SK-N-SH (cell line): Measurements from ENCODE around the gene RPS6KL1. TPM values are rescaled to one million over a fixed set of nuclear protein-coding genes. Genes with fewer than 3 reads are reported as not detected.

Source experiments
- CTCF ChIA-PET: fragments of 300-600, 350-600 bp; formaldehyde crosslinking; extraction: SDS; loops from one replicate; lab custom pipeline; 2021; lab: Yijun Ruan, JAX
- POLR2A ChIA-PET: fragments of 350-600 bp; sonication (Branson Sonifier 250); formaldehyde crosslinking; extraction: SDS; loops from one replicate; lab custom pipeline; 2020; ENCODE audit warnings: antibody characterized with exemption, inconsistent platforms; lab: Yijun Ruan, JAX
- DNase-seq: peaks from one replicate; pipeline ENCODE4 v3.0.0; 2012
- H2AFZ ChIP-seq: fragments of 200-600 bp; sonication (generic); 2 replicates; pipeline ENCODE4 v1.8.1; 2016; ENCODE audit warnings: antibody characterized with exemption, mild to moderate bottlenecking, low read depth
- H3F3A ChIP-seq: fragments of 200-600 bp; sonication (generic); replicated peaks from 2 replicates; pipeline ENCODE3; 2016; ENCODE audit warnings: antibody characterized with exemption, mild to moderate bottlenecking; ENCODE audit not compliant: insufficient read depth
- H3K27ac ChIP-seq, 2 experiments: fragments of 200-500 bp in 1 of 2; fragments of 200-600 bp in 1 of 2; sonication (Bioruptor generic) in 1 of 2; sonication (generic), shearing (Covaris generic) in 1 of 2; 2 replicates each; pipeline versions ENCODE4 v1.5.1 to v1.6.1; 2014 to 2016; ENCODE audit warnings: low read depth in 2 of 2, inconsistent platforms in 1 of 2, low read length in 1 of 2, mild to moderate bottlenecking in 1 of 2, mixed read lengths in 1 of 2
- H3K27me3 ChIP-seq: fragments of 200-600 bp; sonication (generic), shearing (Covaris generic); 2 replicates; pipeline ENCODE4 v1.6.1; 2016; ENCODE audit warnings: mixed run types; ENCODE audit not compliant: insufficient read depth
- H3K36me3 ChIP-seq, 2 experiments: fragments of 200-500 bp in 1 of 2; fragments of 200-600 bp in 1 of 2; sonication (Bioruptor generic) in 1 of 2; sonication (generic) in 1 of 2; replicated peaks in 1 of 2; 2 replicates each; pipeline versions ENCODE3 to v1.5.1; 2014 to 2016; ENCODE audit warnings: low read length in 1 of 2, mild to moderate bottlenecking in 1 of 2; ENCODE audit not compliant: insufficient read depth in 2 of 2, control insufficient read depth in 1 of 2
- H3K4me1 ChIP-seq, 2 experiments: fragments of 200-500 bp in 1 of 2; fragments of 200-600 bp in 1 of 2; sonication (Bioruptor generic) in 1 of 2; sonication (generic), shearing (Covaris generic) in 1 of 2; 2 replicates each; pipeline versions ENCODE4 v1.5.1 to v1.6.1; 2014 to 2016; ENCODE audit warnings: low read depth in 1 of 2, low read length in 1 of 2, mixed run types in 1 of 2; ENCODE audit not compliant: insufficient read depth in 2 of 2, control insufficient read depth in 1 of 2
- H3K4me2 ChIP-seq: fragments of 200-600 bp; sonication (generic), shearing (Covaris generic); 2 replicates; pipeline ENCODE4 v1.6.1; 2017; ENCODE audit warnings: mixed run types
- H3K4me3 ChIP-seq, 2 experiments: fragments of 200-500 bp in 1 of 2; fragments of 200-600 bp in 1 of 2; sonication (Bioruptor generic) in 1 of 2; sonication (generic), shearing (Covaris generic) in 1 of 2; 2 replicates each; pipeline versions ENCODE4 v1.5.1 to v1.8.1; 2014 to 2016; ENCODE audit warnings: low read depth in 2 of 2, inconsistent platforms in 1 of 2, low read length in 1 of 2, mild to moderate bottlenecking in 1 of 2, mixed read lengths in 1 of 2, moderate library complexity in 1 of 2
- H3K79me2 ChIP-seq: fragments of 200-600 bp; sonication (generic); 2 replicates; pipeline ENCODE4 v1.8.1; 2017; ENCODE audit warnings: mild to moderate bottlenecking; ENCODE audit not compliant: insufficient read depth
- H3K9ac ChIP-seq: fragments of 200-600 bp; sonication (generic); 2 replicates; pipeline ENCODE4 v1.6.1; 2017; ENCODE audit warnings: mixed run types
- H3K9me2 ChIP-seq: fragments of 200-600 bp; sonication (generic); 2 replicates; pipeline ENCODE4 v1.6.1; 2017; ENCODE audit warnings: mixed run types
- H3K9me3 ChIP-seq: fragments of 200-600 bp; sonication (generic); 2 replicates; pipeline ENCODE4 v1.6.1; 2017; ENCODE audit warnings: mixed run types, mild to moderate bottlenecking, moderate library complexity
- H4K20me1 ChIP-seq: fragments of 200-600 bp; sonication (generic); 2 replicates; pipeline ENCODE4 v1.6.1; 2017; ENCODE audit warnings: mild to moderate bottlenecking, mixed run types; ENCODE audit not compliant: insufficient read depth
- CHD2 ChIP-seq: fragments of 150-350 bp; IDR thresholded peaks from 2 replicates; pipeline ENCODE4 v1.6.1; 2018; ENCODE audit warnings: low read length; ENCODE audit not compliant: partially characterized antibody
- EP300 ChIP-seq, 2 experiments: IDR thresholded peaks; 2 replicates each; pipeline versions ENCODE4 v1.4.0 to v1.6.1; 2012; ENCODE audit warnings: borderline replicate concordance in 1 of 2, low read depth in 1 of 2, low read length in 1 of 2
- FOSL2 ChIP-seq: IDR thresholded peaks from 2 replicates; pipeline ENCODE4 v1.4.0; 2012; ENCODE audit warnings: low read depth, mild to moderate bottlenecking, moderate library complexity, borderline replicate concordance
- FOXM1 ChIP-seq: IDR thresholded peaks from 2 replicates; pipeline ENCODE4 v1.4.0; 2012; ENCODE audit warnings: low read depth, mild to moderate bottlenecking
- GABPA ChIP-seq: IDR thresholded peaks from 2 replicates; pipeline ENCODE4 v1.4.0; 2012; ENCODE audit warnings: low read depth, mild to moderate bottlenecking
- GATA2 ChIP-seq: sonication (generic); formaldehyde crosslinking; IDR thresholded peaks from 2 replicates; pipeline ENCODE4 v1.5.0; 2020; ENCODE audit warnings: mild to moderate bottlenecking, missing genetic modification reagents
- JUND ChIP-seq: IDR thresholded peaks from 2 replicates; pipeline ENCODE4 v1.4.0; 2012
- MEF2A ChIP-seq: IDR thresholded peaks from 2 replicates; pipeline ENCODE4 v1.4.0; 2012; ENCODE audit warnings: low read depth, borderline replicate concordance
- POLR2AphosphoS5 ChIP-seq: IDR thresholded peaks from 2 replicates; pipeline ENCODE4 v1.6.1; 2012; ENCODE audit warnings: low read depth, low read length
- RCOR1 ChIP-seq: fragments of 150-350 bp; IDR thresholded peaks from 2 replicates; pipeline ENCODE4 v1.6.1; 2017; ENCODE audit warnings: antibody characterized with exemption, low read length
- RXRA ChIP-seq: IDR thresholded peaks from 2 replicates; pipeline ENCODE4 v1.4.0; 2012; ENCODE audit warnings: low read depth, mild to moderate bottlenecking, borderline replicate concordance
- SIN3A ChIP-seq: IDR thresholded peaks from 2 replicates; pipeline ENCODE4 v1.6.1; 2012; ENCODE audit warnings: low read depth, mild to moderate bottlenecking, low read length, moderate library complexity, borderline replicate concordance
- TCF12 ChIP-seq: IDR thresholded peaks from 2 replicates; pipeline ENCODE4 v1.4.0; 2012
- TEAD4 ChIP-seq: IDR thresholded peaks from 2 replicates; pipeline ENCODE4 v1.4.0; 2012; ENCODE audit warnings: mild to moderate bottlenecking, borderline replicate concordance; ENCODE audit not compliant: insufficient read depth
- YY1 ChIP-seq: IDR thresholded peaks from 2 replicates; pipeline ENCODE4 v1.4.0; 2012; ENCODE audit warnings: low read depth, mild to moderate bottlenecking
- WGBS: methylation state at CpG from one replicate; pipeline ENCODE4 v1.1.6; 2017; ENCODE audit warnings: low lambda C conversion rate; 5-methylcytosine and 5-hydroxymethylcytosine counted together
- polyA plus RNA-seq, 3 experiments: library from polyadenylated mRNA; depleted of rRNA; stranded (reverse); fragments of >200 nt; gene quantifications; 2 replicates each; pipeline ENCODE4 v1.2.3, GENCODE V29; 2012
- TF ChIP-seq, protein P1 (sequence below): IDR thresholded peaks from 2 replicates; pipeline ENCODE4 v1.6.1; 2012; ENCODE audit warnings: mild to moderate bottlenecking, low read depth, low read length, moderate library complexity
- TF ChIP-seq, protein P2 (sequence below): fragments of 200-600 bp; sonication (generic); IDR thresholded peaks from 2 replicates; pipeline ENCODE4 v1.6.1; 2017; ENCODE audit warnings: antibody characterized with exemption, mild to moderate bottlenecking, moderate library complexity
- TF ChIP-seq, protein P3 (sequence below): IDR thresholded peaks from 2 replicates; pipeline ENCODE4 v1.4.0; 2012; ENCODE audit warnings: low read depth
- TF ChIP-seq, protein P4 (sequence below): fragments of 150-350 bp; IDR thresholded peaks from 2 replicates; pipeline ENCODE4 v1.6.1; 2016; ENCODE audit warnings: mild to moderate bottlenecking, low read depth, low read length
- TF ChIP-seq, protein P5 (sequence below): fragments of 150-350 bp; IDR thresholded peaks from 2 replicates; pipeline ENCODE4 v1.6.1; 2017; ENCODE audit warnings: antibody characterized with exemption, low read length, low read depth, borderline replicate concordance

The RPS6KL1 gene
- polyA plus RNA-seq, 1 of the 3 experiments (the other 2 are of a cell fraction): 2.5 TPM

DNA sequence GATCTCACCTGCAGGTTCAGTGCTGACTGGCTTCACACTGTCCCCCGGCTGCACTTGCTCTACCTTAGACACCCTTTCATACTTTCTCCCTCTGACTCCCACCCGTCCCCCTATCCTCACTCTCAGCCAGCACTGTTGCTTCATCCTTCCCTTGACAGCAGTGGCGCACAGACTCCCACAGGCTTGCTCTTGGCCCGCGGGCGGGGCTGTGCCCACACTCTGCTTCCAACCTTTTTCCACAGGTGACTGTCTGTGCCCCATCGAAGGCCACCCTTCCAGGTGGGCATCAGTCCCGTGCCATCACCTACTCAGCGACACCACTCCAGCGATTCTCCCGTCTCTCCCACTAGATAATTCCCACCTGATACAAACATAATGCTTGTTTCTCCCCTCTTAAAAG, 1.0 kb upstream of the RPS6KL1 start:
- Histone ChIP-seq H3K9me3 (no peaks in the 10 kb centered on the region), H3K4me3 (no peak overlapping the region), H4K20me1 (no peaks in the 10 kb centered on the region), H3F3A (no peaks in the 10 kb centered on the region), H3K27me3 (peaks cover 6% of the 10 kb centered on the region; the same call in 1 of the 2 replicates), H3K4me1 (no peaks in the 10 kb centered on the region; a peak in 1 of 4 replicates), H3K9me2 (no peaks in the 10 kb centered on the region), H3K9ac (no peak overlapping the region), H2AFZ (no peak overlapping the region), H3K79me2 (no peaks in the 10 kb centered on the region), H3K4me2 (no peak overlapping the region), H3K36me3 (no peaks in the 10 kb centered on the region), H3K27ac (no peak overlapping the region)
- CTCF ChIA-PET: interaction anchor here (0.7 to 2.7 kb wide), 8 partner anchors 11 to 165 kb away, joined by 3 to 17 read pairs (median 8); no protein-coding TSS in a partner anchor
- DNase-seq: no peak
- POLR2A ChIA-PET: interaction anchor here (1.9 kb wide), 1 partner anchor 16 kb away, joined by 4 read pairs; no protein-coding TSS in a partner anchor
- TF ChIP-seq CHD2 (no peak), TCF12 (no peak), JUND (no peak), FOXM1 (no peak), YY1 (no peak), TEAD4 (no peak), MEF2A (no peak), RCOR1 (no peak), GATA2 (CRISPR knock-in tag) (no peak), FOSL2 (no peak), EP300 (IDR thresholded peaks at IDR 0.05; ENCODE audit: borderline replicate concordance in 1 of 2, low read depth in 1 of 2, low read length in 1 of 2) (no peak), GABPA (no peak), RXRA (no peak), POLR2AphosphoS5 (no peak), SIN3A (no peak)
- TF ChIP-seq, protein P1, sequence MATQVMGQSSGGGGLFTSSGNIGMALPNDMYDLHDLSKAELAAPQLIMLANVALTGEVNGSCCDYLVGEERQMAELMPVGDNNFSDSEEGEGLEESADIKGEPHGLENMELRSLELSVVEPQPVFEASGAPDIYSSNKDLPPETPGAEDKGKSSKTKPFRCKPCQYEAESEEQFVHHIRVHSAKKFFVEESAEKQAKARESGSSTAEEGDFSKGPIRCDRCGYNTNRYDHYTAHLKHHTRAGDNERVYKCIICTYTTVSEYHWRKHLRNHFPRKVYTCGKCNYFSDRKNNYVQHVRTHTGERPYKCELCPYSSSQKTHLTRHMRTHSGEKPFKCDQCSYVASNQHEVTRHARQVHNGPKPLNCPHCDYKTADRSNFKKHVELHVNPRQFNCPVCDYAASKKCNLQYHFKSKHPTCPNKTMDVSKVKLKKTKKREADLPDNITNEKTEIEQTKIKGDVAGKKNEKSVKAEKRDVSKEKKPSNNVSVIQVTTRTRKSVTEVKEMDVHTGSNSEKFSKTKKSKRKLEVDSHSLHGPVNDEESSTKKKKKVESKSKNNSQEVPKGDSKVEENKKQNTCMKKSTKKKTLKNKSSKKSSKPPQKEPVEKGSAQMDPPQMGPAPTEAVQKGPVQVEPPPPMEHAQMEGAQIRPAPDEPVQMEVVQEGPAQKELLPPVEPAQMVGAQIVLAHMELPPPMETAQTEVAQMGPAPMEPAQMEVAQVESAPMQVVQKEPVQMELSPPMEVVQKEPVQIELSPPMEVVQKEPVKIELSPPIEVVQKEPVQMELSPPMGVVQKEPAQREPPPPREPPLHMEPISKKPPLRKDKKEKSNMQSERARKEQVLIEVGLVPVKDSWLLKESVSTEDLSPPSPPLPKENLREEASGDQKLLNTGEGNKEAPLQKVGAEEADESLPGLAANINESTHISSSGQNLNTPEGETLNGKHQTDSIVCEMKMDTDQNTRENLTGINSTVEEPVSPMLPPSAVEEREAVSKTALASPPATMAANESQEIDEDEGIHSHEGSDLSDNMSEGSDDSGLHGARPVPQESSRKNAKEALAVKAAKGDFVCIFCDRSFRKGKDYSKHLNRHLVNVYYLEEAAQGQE: no peak
- TF ChIP-seq, protein P2, sequence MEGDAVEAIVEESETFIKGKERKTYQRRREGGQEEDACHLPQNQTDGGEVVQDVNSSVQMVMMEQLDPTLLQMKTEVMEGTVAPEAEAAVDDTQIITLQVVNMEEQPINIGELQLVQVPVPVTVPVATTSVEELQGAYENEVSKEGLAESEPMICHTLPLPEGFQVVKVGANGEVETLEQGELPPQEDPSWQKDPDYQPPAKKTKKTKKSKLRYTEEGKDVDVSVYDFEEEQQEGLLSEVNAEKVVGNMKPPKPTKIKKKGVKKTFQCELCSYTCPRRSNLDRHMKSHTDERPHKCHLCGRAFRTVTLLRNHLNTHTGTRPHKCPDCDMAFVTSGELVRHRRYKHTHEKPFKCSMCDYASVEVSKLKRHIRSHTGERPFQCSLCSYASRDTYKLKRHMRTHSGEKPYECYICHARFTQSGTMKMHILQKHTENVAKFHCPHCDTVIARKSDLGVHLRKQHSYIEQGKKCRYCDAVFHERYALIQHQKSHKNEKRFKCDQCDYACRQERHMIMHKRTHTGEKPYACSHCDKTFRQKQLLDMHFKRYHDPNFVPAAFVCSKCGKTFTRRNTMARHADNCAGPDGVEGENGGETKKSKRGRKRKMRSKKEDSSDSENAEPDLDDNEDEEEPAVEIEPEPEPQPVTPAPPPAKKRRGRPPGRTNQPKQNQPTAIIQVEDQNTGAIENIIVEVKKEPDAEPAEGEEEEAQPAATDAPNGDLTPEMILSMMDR: no peak
- TF ChIP-seq, protein P3, sequence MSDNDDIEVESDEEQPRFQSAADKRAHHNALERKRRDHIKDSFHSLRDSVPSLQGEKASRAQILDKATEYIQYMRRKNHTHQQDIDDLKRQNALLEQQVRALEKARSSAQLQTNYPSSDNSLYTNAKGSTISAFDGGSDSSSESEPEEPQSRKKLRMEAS: no peak
- TF ChIP-seq, protein P4, sequence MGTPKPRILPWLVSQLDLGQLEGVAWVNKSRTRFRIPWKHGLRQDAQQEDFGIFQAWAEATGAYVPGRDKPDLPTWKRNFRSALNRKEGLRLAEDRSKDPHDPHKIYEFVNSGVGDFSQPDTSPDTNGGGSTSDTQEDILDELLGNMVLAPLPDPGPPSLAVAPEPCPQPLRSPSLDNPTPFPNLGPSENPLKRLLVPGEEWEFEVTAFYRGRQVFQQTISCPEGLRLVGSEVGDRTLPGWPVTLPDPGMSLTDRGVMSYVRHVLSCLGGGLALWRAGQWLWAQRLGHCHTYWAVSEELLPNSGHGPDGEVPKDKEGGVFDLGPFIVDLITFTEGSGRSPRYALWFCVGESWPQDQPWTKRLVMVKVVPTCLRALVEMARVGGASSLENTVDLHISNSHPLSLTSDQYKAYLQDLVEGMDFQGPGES: no peak
- TF ChIP-seq, protein P5, sequence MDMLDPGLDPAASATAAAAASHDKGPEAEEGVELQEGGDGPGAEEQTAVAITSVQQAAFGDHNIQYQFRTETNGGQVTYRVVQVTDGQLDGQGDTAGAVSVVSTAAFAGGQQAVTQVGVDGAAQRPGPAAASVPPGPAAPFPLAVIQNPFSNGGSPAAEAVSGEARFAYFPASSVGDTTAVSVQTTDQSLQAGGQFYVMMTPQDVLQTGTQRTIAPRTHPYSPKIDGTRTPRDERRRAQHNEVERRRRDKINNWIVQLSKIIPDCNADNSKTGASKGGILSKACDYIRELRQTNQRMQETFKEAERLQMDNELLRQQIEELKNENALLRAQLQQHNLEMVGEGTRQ: no peak
- WGBS: 72% methylated on average over 11 of the region's 11 CpGs
